OCI-M1 (cell line): ENCODE results near the gene BMAL1.

Experiments
- DNase-seq: peaks from one replicate; lab custom pipeline; 2025; lab: John Stamatoyannopoulos, UW

BMAL1 gene

DNA sequence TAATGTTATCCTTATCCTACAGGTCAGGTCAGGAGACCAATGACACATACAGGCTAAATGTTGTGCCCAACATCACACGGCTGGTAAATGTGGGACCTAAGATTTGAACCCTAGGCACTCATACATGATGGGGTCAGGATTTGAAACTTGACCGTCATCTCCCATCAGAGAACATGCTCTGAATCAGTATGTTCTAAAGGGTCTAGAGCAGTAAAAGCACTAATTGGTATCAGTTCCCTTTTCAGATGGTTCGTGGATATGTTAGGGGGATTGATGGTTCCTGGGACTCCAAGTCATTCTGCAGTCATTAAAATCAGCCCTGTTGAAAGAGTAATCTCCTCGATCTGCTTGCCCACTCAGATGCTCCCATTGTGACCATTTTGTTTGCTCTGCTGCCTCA, 65.5 kb downstream of the BMAL1 start:
- DNase-seq, result no peak

DNA sequence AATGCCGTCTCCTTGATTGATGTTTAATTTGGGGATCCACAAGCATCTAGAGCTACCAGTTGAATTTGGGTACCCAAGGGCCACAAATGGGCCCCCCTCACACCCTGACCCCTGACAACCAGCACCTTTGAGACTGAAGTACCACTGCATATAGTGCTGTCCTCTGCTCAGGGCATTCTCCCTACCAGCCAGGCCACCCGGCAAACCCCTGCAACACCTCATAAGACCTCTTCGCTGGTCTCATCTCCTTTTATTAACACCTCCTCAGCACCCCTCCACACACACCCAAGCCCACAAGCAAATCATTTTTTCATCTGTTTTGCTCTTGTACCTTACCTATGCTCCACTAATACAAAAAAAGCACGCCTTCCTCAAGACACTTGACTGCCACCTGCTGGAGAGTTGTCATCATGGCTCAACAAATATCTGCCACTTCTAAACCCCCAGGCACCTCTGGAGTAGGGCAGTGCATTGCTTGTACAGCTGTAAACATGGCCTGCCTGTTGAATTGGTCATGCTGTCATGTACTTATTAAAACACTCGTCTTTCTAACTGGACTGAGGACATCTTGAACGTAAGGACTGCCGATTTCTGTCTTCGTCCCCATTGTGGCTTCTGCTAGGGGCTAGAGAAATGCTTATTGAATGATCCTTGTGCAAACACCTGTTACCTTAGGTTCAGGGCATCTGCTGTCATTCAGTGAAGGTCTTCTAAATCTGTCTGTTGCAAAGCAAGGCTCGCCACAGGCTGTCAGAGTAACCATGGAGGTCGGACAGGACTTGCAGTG, 66.5 kb downstream of the BMAL1 start:
- DNase-seq, result peak; percentile 81

DNA sequence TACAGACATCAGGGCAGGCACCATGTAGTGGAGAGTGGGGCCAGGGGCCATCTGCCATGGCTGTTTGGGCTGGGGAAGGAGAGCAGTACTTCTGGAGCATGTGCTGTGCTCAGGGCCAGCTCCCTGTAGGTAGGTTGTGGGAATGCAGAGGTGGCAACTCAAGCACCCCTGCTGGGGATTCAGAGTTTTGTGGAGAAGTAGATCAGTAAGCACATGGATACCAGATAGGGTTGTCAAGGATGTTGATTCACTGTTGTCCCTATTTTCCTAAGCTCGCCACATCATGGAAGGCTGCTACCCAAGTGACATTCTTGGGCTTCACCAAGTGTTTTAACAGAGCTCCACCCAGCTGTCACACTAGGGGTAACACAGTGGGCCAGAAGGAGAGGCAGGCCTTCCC, 67.2 kb downstream of the BMAL1 start:
- no peak for DNase-seq

DNA sequence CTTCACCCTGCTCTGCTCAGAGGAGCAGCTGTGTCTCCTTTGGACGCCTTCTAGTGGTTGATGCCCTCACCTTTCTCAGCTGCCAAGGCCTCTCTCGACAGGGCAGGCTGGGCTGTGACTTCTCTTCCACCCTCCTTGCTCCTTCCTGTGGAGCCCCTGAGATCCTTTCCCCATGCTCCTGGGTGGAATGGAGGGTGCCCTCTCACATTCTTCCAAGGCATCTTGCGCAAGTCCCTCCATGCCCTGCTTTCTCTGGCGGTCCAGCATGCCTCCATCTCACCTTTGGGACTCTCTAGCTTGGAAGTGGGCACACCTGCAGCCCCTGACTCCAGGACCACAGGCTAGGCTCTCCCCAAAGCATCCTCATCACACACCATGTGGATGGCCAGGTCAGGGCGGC, 68.9 kb downstream of the BMAL1 start:
- no peak for DNase-seq

DNA sequence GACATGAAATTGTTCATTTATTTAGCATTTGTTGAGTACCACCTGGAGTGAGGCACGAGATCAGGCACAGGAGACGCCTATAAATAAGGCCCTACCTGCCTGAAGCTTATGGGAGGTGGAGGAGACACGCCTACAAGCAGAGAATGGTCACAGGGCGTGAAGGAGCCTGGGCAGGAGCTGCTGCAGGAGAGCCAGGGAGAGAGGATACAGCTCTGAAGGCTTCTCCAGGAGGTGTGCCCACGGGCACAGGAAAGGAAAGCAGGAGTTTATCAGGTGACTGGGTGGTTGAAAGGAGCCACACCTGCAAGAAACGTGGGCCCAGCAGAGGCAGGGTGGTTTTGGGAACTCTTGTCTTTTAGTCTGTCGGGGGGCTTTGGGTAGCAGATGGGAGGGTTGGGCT, 70.3 kb downstream of the BMAL1 start:
- no peak for DNase-seq

DNA sequence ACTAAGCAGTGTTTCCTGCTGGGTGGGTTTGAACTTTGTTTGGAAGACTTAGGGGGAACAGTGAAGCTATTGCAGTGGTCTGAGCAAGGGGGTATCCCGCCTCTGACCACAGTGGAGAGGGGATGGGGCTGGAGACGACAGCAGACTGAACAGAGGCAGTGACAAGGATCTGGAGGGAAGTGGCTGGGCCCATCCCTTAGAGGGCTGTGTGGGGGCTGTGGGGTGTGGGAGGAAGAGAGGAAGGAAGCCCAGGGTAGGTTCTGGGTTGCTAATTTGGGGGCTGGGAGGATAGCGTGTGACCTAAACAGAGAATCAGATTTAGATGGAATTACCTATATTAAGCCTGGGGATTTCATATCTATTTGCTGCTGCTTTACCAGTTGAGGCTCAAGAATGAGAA, 70.7 kb downstream of the BMAL1 start:
- peak; percentile 24 for DNase-seq

DNA sequence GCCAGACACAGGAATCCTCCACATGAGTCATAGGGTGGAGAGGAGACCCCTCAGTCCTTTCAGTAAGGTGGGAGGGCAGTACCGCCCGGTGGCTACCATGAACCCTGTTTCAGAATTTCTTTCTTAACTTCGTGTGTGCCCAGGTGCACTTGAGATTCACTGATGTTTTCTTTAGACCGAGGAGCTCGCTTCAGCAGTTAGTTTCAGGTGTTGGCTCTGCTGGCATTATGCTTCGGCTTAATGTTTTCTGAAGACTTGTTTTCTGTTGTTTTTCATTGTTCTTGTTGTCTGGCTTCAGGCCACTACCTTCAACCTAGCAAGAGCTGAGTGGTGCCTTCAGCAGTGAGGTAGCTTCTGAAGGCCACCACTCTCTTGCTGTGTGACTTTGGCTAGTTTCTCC, 71.5 kb downstream of the BMAL1 start:
- no peak for DNase-seq

DNA sequence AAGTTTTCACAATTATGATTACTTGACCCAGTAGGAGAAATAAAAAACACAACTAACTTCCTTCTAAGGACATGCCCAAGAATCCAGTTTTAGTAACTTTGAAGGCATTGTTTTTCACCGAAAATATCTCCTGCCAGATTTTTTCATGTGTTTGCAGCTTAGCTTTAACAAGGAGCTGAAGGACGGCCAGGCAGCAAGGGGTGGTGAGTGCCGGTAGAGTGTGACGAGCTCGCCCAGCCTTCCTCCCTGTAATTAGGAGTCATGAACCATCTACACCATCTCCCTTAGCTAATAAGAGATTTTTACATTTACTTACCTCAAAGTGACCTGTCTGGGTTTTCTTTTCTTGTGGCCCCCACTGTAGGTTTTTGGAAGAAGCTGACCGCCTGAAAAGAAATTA, 72.0 kb downstream of the BMAL1 start:
- DNase-seq, result no peak

DNA sequence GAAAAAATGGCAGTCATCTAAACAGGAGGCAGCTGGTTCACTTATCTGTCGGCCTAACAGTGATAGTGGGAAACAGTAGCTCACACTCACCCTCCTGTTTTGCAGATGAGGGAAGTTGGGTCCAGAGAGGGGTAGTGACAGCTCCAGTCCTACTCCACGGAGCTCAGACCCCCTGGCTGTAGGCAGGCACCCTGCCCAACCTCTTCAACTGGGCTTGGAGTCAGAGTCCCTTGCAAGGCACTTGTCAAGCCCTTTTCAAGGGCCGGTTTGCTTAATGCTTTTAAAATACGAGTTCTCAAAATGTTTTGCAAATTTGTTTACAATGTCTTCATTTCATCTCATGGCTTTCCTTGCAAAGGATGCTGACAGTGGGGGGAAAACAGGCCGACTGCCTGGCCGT, 75.1 kb downstream of the BMAL1 start:
- DNase-seq, result peak; percentile 33

DNA sequence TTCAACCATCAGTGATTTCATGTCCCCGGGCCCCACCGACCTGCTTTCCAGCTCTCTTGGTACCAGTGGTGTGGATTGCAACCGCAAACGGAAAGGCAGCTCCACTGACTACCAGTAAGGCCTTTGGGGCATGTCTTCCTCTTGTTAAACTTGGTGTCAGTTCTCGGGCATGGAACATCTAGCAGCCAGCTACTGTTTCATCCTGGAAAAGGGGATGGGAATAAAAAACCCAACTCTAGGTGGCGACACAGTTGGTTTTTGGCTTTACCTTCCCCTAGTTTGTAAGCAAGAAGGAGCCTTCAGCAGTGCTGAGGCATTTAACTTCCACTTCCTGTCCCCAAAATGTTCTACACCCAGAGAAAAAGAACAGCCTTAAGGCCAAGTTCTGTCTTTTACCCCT, 76.7 kb downstream of the BMAL1 start:
- DNase-seq, result peak; percentile 50

DNA sequence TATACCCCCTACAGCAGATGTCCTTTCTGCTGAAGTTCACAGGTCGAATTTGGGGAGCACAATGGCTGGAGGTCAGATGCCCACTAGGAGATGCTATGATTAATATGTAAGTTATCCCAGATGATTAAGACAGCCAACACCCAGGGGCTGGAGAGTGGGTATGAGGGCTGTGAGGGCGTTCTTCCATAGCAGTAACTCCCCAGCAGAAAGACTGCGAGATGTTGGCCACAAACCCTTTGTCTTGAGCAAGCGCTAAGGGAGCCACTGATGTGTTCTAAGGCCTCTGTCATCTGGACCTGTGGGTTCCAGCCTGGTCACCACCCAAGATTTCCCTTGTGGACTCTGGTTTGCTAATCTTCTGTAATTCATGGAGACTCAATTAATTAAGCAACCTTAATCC, 77.6 kb downstream of the BMAL1 start:
- DNase-seq, result no peak

DNA sequence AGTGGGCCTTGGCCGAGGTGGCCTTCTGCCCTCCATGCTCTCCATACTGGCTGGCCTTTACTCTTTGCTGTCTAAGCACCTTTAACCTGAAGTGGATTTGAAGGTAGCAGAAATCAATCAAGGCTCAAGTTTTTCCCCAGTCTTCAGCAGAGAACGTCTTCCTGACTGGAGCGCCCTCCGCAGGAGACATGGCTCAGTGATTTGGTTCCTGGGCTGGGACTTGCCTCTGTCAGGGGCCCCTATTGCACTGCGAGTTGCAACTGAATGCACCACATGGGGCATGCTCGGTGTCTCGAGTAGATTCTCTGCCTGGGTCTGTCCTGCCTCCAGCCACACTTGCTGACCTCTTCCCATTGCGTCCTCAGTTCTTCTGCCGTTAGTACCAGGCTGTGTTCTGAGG, 79.6 kb downstream of the BMAL1 start:
- no peak for DNase-seq

DNA sequence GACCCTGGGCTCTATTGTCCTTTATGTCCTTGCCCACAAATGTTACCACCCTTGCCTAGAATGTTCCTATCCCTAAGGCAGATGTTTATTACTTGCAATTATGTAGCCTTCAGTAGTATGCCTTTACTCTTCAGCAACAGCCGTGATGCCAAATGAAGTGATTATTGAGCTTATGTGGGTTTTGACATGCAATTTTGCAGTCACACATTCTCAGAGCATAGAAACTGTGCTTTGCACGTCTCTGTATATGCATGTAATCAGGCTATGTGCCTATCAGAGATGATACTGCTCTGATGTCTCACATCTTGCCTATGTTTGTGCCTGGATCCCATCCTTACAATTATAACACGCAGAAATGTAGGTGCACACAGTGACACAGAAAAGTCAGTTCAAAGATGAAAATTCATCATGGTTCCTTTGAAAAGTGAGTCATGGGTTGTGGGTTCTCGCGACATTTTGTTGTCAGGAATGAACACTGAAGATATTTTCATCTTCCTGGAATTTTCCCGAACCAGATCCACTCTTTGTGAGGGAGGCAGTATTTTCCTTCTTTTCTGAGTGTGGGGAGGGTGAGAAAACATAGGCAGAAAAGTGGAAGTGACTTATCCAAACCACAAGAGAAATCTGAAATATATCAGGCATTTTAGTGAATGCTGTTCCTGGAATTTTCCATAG, 81.1 kb downstream of the BMAL1 start:
- no peak for DNase-seq

DNA sequence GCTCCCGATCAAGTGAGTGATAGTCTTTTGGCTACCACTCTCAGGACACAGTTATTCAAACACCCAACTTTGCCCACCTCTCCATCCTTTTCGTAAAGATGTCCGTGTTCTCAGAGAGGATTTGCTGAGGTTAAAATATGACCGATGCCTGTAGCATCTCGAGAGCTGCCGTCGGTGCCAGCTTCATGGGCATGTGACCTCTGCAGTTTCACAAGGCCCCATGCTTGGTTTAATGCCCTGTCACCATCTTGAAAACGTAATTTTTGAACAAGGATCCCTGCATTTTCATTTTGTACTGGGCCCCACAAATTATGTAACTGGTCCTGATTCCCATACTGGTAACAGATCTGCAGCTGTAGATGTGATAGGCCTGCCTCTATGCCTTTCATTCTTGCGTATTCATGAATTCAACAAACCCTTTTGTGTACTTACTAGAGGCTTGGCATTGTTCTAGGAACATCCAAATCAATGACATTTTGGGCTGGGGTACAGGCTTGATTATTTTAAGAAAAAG, 85.1 kb downstream of the BMAL1 start:
- no peak for DNase-seq

DNA sequence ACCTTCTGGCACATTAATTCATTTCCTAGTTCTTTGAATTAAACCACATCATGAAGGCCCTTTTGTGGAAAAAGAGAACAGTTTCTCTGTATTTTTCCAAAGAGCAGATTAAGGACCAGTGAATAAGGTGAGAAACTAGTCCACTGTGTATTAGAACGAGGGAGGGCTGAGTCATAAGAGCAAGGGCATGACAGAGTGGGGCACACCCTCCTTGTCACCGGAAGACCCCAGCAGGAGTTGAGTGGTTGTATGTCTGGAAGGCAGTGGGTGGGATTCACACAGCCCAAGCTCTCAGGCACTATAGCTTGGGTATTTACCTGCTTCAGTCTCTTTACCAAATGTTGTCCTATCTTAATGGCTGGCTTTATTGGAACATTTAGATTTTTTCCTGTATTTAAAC, 86.8 kb downstream of the BMAL1 start:
- no peak for DNase-seq

DNA sequence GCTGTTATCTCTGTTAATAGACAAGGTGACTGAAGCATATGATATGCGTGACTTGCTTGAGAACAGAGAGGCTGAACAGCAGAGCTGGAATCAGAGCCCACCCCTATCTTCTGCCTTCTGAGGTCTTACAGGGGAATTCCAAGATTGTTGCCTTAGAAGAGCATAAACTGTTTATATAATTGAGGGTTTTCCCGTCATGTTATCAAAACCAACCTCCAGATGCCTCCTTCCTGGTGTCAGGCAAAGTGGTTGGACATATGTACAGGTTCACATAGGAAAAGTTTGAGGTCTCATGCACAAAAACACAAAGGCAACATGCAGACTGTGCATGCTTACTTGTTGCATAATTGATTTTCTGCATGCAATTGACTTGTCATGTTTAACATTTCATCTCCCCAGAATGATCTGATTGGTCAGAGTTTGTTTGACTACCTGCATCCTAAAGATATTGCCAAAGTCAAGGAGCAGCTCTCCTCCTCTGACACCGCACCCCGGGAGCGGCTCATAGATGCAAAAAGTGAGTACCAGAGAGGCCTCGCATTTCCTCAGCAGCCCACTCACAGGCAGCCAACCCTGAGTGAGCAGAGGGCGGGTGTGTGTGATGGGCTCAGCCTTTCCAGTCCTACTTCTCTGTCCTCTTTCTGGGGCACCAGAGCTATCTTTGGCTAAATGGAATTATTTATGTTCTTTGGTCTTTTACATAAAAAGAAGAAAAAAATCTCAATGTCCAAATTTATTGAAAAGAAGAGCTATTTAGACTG, 88.9 kb downstream of the BMAL1 start:
- no peak for DNase-seq

DNA sequence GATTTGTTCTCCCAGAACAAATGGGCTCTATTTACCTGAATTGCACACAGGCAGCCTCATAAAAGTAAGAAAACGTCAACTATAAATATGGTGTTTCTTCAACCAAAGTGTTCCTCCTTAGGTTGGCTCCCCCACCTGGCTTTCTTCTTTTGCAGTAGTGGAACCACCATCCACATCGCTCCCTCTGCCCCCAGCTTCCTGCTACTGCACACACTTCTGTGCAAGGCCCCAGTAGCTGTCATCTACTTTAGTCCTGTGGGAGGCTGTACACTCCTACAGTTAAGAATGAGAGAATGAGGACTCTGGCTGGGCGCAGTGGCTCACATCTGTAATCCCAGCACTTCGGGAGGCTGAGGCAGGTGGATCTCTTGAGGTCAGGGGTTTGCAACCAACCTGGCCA, 89.5 kb downstream of the BMAL1 start:
- no peak for DNase-seq

DNA sequence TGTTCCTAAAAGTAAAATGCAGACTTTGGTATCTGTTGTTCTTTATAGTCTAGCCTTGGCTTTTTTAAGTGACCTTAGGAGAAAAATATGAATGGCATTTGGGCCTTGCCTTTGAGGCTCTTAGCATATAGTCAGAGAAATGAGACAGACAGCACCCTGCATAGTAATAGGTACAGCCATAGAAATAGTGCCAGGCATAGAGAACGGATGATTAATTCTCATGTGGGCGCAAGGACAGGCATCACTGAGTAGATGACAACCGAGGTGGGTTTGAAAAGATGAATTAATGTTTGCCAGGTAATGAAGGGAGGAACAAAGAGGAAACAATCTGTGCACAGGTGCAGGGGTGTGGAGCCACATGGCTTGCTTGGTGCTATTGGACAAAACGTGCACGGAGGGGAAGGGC, 90.5 kb downstream of the BMAL1 start:
- no peak for DNase-seq

DNA sequence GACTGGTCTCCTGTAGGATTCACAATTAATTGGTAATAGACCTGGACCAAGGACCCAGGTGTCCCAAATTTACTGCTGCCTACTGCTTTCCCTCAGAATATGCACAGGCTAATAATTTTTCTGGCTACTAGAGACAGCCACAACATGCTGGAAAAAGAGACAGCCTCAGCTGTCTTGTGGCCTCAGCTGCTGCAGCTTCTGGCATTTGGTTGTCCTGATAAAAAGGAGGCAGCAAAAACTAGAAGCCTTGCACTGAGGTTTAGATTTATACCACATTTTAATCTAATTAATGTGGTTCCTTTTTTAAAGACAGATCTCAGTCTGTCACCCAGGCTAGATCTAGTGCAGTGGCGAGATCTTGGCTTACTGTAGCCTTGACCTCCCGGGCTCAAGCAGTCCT, 95.6 kb downstream of the BMAL1 start:
- DNase-seq, result peak; percentile 20

DNA sequence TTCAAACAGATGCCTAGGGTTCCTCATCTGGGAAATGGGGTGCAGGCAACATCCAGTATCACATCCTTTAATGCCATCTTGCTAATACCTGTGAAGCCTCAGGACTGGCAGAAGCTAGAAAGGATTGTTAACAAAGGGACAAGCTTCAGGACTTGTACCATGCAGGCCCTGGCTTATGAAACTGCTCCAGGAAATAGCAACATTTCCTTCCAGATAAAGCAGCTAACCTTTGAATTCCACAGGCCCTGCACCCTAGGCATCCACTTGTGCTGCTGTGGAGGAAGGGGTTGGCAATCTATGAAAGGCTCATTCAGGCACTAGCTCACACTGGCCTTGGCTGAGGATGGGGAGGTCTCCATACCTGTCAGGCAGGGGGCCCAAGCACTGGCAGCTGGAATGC, 98.2 kb downstream of the BMAL1 start:
- DNase-seq, result no peak

DNA sequence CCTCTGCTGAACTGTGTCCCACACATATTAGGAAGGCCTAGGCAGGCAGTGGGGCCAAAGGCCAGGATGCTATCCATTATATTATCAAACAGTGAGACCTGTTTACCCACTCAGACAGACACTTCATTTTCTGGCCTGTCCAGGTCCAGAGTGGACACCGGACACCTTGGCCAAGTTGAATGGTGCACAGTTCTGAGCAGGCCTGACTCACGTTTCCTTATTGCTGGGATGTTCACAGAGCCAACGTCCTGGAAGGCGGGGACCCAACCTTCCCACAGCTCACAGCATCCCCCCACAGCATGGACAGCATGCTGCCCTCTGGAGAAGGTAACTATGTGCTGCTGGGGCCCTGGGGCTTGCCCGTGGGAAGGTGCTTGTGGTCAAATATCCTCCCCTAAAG, 98.8 kb downstream of the BMAL1 start:
- no peak for DNase-seq

DNA sequence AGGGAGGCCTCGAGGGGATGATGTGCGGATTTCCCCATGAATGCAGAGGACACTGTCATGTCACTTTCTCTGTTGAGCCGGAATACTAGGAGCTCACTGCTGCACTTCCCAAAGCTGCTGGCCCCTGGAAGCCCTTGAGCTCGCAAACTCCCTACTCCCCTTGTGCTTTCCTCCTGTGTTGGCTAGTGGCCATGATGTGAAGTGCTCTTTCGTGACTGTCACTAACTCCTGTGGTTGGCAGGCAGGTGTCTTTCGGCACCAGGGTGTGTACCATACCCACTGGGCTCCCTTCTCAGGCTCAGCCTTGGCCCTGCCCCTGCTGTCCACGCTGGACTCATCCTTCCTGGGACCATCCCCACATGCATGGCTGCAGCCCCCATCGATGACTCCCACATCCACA, 99.2 kb downstream of the BMAL1 start:
- no peak for DNase-seq

DNA sequence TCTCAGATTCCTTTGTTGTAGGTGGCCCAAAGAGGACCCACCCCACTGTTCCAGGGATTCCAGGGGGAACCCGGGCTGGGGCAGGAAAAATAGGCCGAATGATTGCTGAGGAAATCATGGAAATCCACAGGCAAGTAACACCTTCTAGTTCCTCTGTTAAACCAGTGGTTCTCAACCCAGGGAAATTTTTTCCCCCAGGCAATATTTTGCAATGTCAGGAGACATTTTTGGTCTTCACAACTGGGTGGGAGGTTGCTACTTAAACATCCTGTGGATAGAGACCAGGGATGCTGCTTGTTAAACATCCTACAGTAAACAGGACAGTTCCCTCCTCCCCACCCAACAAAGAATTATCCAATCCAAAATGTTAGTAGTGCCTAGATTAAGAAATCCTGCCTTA, 100.7 kb downstream of the BMAL1 start:
- DNase-seq, result no peak
